GM23338 (cell line): Measurements from ENCODE around the gene GSG1. TPM values are rescaled to one million over a fixed set of nuclear protein-coding genes. Genes with fewer than 3 reads are reported as not detected.

Experiments
- ATAC-seq: fragments of 200-7000 bp; cut with Tn5 transposase; 3 replicates; pipeline ENCODE4 v1.9.1; 2020
- DNase-seq: peaks from one replicate; pipeline ENCODE4 v3.0.0-alpha.2; 2015; ENCODE audit warnings: low spot score
- H2AFZ ChIP-seq: fragments of 200-600 bp; sonication (generic); 2 replicates; pipeline ENCODE4 v1.8.0; 2016; ENCODE audit warnings: antibody characterized with exemption, mild to moderate bottlenecking, moderate library complexity
- H3F3A ChIP-seq: fragments of 200-600 bp; sonication (generic); replicated peaks from 2 replicates; pipeline ENCODE4 v1.8.0; 2017; ENCODE audit warnings: antibody characterized with exemption, mixed run types, low read depth
- H3K27ac ChIP-seq: fragments of 200-600 bp; sonication (generic); 2 replicates; pipeline ENCODE4 v1.6.1; 2016; ENCODE audit warnings: low read depth
- H3K27me3 ChIP-seq: fragments of 200-600 bp; sonication (generic); 2 replicates; pipeline ENCODE4 v1.8.0; 2016; ENCODE audit warnings: mild to moderate bottlenecking, mixed run types, moderate library complexity; ENCODE audit not compliant: insufficient read depth
- H3K36me3 ChIP-seq: fragments of 200-600 bp; sonication (generic); 2 replicates; pipeline ENCODE4 v1.8.0; 2016; ENCODE audit warnings: mild to moderate bottlenecking; ENCODE audit not compliant: insufficient read depth
- H3K4me1 ChIP-seq: fragments of 200-600 bp; sonication (generic); 2 replicates; pipeline ENCODE4 v1.8.0; 2016; ENCODE audit warnings: mild to moderate bottlenecking, moderate library complexity; ENCODE audit not compliant: insufficient read depth
- H3K4me2 ChIP-seq: fragments of 200-600 bp; sonication (generic); 2 replicates; pipeline ENCODE4 v1.7.1; 2017; ENCODE audit warnings: mixed run types
- H3K4me3 ChIP-seq: fragments of 200-600 bp; sonication (generic); 2 replicates; pipeline ENCODE4 v1.6.1; 2016; ENCODE audit warnings: mixed run types
- H3K79me2 ChIP-seq: fragments of 200-600 bp; sonication (generic); replicated peaks from 2 replicates; pipeline ENCODE4 v1.8.0; 2017; ENCODE audit warnings: mild to moderate bottlenecking; ENCODE audit not compliant: insufficient read depth
- H3K9me2 ChIP-seq: fragments of 200-600 bp; sonication (generic); 2 replicates; pipeline ENCODE4 v1.8.0; 2017; ENCODE audit not compliant: insufficient read depth
- H4K20me1 ChIP-seq: fragments of 200-600 bp; sonication (generic); replicated peaks from 2 replicates; pipeline ENCODE4 v1.8.0; 2017; ENCODE audit warnings: mild to moderate bottlenecking; ENCODE audit not compliant: insufficient read depth
- H3K27ac Mint-ChIP-seq: 2 replicates; pipeline ENCODE4 v1.8.0; 2020; ENCODE audit warnings: inconsistent platforms, mild to moderate bottlenecking, moderate library complexity, mixed read lengths
- H3K27me3 Mint-ChIP-seq: 3 replicates; pipeline ENCODE4 v1.8.0; 2022; ENCODE audit warnings: low read depth, mild to moderate bottlenecking, moderate library complexity, mixed read lengths, inconsistent platforms; ENCODE audit not compliant: insufficient read depth, poor library complexity
- H3K36me3 Mint-ChIP-seq: 3 replicates; pipeline ENCODE4 v1.8.0; 2021; ENCODE audit warnings: low read depth, mild to moderate bottlenecking, inconsistent platforms, moderate library complexity, mixed read lengths
- H3K4me1 Mint-ChIP-seq: 3 replicates; pipeline ENCODE4 v1.8.0; 2020; ENCODE audit warnings: mild to moderate bottlenecking, inconsistent platforms, mixed read lengths
- H3K4me3 Mint-ChIP-seq: 3 replicates; pipeline ENCODE4 v1.8.0; 2021; ENCODE audit warnings: moderate library complexity, mild to moderate bottlenecking, inconsistent platforms, mixed read lengths
- H3K9me3 Mint-ChIP-seq: 3 replicates; pipeline ENCODE4 v1.8.0; 2020; ENCODE audit warnings: moderate library complexity, mild to moderate bottlenecking, inconsistent platforms, mixed read lengths
- CREB1 ChIP-seq: fragments of 250-450 bp; sonication (Bioruptor Pico); IDR thresholded peaks from 2 replicates; pipeline ENCODE4 v1.5.0; 2020; ENCODE audit warnings: low read depth, mild to moderate bottlenecking, moderate library complexity
- EZH2phosphoT487 ChIP-seq: fragments of 200-600 bp; sonication (generic); IDR thresholded peaks from one replicate; pipeline ENCODE4 v1.8.1; 2018; ENCODE audit warnings: antibody characterized with exemption; ENCODE audit not compliant: unreplicated experiment
- NANOG ChIP-seq: IDR thresholded peaks from 2 replicates; pipeline ENCODE4 v1.6.1; 2016; ENCODE audit warnings: antibody characterized with exemption, borderline replicate concordance
- ZNF331 ChIP-seq: fragments of 250-450 bp; sonication (Bioruptor Pico); IDR thresholded peaks from 2 replicates; pipeline ENCODE4 v1.5.0; 2020; ENCODE audit warnings: low read depth, mild to moderate bottlenecking, moderate library complexity
- polyA plus RNA-seq: library from polyadenylated mRNA; unstranded; fragments of >200 nt; fragmentation: Nextera tagmentation; extraction: Ambion mirVana; gene quantifications from 2 replicates; pipeline ENCODE4 v1.2.1, GENCODE V29; 2016
- total RNA-seq: library from RNA; depleted of rRNA; stranded (reverse); fragments of >200 nt; shearing (Covaris generic); gene quantifications from 2 replicates; pipeline ENCODE4 v1.2.3, GENCODE V29; 2014
- TF ChIP-seq, protein P1 (sequence below): fragments of 250-450 bp; sonication (Bioruptor Pico); IDR thresholded peaks from 2 replicates; pipeline ENCODE4 v1.5.0; 2020; ENCODE audit warnings: mild to moderate bottlenecking, moderate library complexity
- TF ChIP-seq, protein P2 (sequence below): IDR thresholded peaks from one replicate; pipeline ENCODE4 v1.6.1; 2018; ENCODE audit warnings: antibody characterized with exemption; ENCODE audit not compliant: unreplicated experiment
- TF ChIP-seq, protein P3 (sequence below), 2 experiments: fragments of 200-600 bp in 1 of 2; sonication (generic) in 1 of 2; conservative IDR thresholded peaks; 2 replicates each; pipeline versions ENCODE4 v1.5.1 to v1.6.1; 2016 to 2017; ENCODE audit warnings: antibody characterized with exemption in 2 of 2, low read depth in 2 of 2, mild to moderate bottlenecking in 2 of 2, moderate library complexity in 1 of 2

The GSG1 gene
- total and polyA plus RNA-seq, 2 experiments from 2014 or later = 0.17 to 0.63 TPM

DNA sequence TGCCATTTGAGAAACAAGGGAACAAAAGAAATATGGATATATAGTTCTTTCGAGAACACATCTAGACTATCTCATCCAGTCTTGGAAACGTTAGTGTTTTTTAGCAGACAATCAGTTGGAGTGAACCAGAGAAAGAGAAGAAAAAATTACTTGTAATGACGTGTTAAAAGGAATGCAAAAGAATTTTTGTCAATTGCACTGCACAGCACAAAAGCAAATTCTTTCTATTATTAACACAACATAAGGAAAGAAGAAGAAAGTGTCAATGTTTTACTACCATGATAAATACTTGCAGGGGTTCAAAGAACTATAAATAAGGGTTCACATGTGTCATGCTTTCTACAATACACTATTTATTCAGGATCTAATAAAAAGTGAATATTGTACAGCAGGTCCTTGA, 27.5 kb upstream of the GSG1 start (continued):
- TF ChIP-seq, protein P1, sequence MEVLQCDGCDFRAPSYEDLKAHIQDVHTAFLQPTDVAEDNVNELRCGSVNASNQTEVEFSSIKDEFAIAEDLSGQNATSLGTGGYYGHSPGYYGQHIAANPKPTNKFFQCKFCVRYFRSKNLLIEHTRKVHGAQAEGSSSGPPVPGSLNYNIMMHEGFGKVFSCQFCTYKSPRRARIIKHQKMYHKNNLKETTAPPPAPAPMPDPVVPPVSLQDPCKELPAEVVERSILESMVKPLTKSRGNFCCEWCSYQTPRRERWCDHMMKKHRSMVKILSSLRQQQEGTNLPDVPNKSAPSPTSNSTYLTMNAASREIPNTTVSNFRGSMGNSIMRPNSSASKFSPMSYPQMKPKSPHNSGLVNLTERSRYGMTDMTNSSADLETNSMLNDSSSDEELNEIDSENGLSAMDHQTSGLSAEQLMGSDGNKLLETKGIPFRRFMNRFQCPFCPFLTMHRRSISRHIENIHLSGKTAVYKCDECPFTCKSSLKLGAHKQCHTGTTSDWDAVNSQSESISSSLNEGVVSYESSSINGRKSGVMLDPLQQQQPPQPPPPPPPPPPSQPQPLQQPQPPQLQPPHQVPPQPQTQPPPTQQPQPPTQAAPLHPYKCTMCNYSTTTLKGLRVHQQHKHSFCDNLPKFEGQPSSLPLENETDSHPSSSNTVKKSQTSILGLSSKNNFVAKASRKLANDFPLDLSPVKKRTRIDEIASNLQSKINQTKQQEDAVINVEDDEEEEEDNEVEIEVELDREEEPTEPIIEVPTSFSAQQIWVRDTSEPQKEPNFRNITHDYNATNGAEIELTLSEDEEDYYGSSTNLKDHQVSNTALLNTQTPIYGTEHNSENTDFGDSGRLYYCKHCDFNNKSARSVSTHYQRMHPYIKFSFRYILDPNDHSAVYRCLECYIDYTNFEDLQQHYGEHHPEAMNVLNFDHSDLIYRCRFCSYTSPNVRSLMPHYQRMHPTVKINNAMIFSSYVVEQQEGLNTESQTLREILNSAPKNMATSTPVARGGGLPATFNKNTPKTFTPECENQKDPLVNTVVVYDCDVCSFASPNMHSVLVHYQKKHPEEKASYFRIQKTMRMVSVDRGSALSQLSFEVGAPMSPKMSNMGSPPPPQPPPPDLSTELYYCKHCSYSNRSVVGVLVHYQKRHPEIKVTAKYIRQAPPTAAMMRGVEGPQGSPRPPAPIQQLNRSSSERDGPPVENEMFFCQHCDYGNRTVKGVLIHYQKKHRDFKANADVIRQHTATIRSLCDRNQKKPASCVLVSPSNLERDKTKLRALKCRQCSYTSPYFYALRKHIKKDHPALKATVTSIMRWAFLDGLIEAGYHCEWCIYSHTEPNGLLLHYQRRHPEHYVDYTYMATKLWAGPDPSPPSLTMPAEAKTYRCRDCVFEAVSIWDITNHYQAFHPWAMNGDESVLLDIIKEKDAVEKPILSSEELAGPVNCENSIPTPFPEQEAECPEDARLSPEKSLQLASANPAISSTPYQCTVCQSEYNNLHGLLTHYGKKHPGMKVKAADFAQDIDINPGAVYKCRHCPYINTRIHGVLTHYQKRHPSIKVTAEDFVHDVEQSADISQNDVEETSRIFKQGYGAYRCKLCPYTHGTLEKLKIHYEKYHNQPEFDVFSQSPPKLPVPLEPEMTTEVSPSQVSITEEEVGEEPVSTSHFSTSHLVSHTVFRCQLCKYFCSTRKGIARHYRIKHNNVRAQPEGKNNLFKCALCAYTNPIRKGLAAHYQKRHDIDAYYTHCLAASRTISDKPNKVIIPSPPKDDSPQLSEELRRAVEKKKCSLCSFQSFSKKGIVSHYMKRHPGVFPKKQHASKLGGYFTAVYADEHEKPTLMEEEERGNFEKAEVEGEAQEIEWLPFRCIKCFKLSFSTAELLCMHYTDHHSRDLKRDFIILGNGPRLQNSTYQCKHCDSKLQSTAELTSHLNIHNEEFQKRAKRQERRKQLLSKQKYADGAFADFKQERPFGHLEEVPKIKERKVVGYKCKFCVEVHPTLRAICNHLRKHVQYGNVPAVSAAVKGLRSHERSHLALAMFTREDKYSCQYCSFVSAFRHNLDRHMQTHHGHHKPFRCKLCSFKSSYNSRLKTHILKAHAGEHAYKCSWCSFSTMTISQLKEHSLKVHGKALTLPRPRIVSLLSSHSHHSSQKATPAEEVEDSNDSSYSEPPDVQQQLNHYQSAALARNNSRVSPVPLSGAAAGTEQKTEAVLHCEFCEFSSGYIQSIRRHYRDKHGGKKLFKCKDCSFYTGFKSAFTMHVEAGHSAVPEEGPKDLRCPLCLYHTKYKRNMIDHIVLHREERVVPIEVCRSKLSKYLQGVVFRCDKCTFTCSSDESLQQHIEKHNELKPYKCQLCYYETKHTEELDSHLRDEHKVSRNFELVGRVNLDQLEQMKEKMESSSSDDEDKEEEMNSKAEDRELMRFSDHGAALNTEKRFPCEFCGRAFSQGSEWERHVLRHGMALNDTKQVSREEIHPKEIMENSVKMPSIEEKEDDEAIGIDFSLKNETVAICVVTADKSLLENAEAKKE = no peak
- no peak for TF ChIP-seq EZH2phosphoT487
- no peak for TF ChIP-seq ZNF331 (CRISPR knock-in tag)
- TF ChIP-seq NANOG = no peak

DNA sequence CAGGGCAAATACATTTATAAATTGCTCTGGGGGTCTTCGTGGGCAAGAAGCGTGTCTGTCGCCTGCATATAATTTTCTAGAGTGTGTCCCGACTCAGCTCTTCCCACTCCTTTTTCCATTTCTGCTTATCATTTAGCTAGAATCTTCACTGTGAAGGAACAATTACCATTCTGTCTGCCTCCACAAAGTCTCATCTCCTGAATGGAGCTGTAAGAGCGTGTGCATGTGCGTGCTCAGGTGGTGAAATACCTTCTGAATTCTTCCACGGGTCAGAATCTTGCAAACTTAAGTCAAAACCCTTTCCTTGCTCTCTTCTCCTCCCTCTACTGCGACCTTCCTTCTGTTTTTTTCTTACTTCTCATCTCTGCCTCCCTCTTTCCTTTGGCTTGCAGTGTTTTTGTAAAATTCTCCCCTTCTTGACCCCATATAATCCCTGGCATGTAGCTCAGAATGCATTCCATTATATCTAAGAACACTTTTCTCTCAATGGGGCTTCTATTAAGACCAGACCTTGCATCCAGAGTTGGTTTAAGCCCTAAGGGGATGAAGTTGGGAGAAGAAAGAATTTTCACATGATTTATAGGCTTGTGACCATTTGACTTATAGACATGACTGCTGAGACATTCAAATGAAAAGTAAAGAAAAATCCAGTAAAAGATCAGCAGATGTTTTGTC, 25.0 kb upstream of the GSG1 start:
- H2AFZ ChIP-seq = no peak overlapping the region
- no peak overlapping the region for H3K27ac ChIP-seq
- H4K20me1 ChIP-seq = no peaks in the 10 kb centered on the region
- ATAC-seq (no peak), DNase-seq (no peak)
- no peaks in the 10 kb centered on the region for H3K79me2 ChIP-seq
- no peaks in the 10 kb centered on the region for H3K36me3 Mint-ChIP-seq
- no peak overlapping the region for H3K4me3 ChIP-seq
- H3K4me1 ChIP-seq = no peaks in the 10 kb centered on the region
- H3K4me3 Mint-ChIP-seq = no peak overlapping the region
- no peaks in the 10 kb centered on the region for H3K36me3 ChIP-seq
- no peaks in the 10 kb centered on the region for H3K27me3 Mint-ChIP-seq
- no peak overlapping the region for H3K27ac Mint-ChIP-seq
- no peaks in the 10 kb centered on the region for H3K9me3 Mint-ChIP-seq
- H3K27me3 ChIP-seq = no peaks in the 10 kb centered on the region
- peaks cover 7% of the 10 kb centered on the region for H3K4me1 Mint-ChIP-seq
- peaks cover 9% of the 10 kb centered on the region; the same call in 1 of the 2 replicates for H3K9me2 ChIP-seq
- TF ChIP-seq, protein P2, sequence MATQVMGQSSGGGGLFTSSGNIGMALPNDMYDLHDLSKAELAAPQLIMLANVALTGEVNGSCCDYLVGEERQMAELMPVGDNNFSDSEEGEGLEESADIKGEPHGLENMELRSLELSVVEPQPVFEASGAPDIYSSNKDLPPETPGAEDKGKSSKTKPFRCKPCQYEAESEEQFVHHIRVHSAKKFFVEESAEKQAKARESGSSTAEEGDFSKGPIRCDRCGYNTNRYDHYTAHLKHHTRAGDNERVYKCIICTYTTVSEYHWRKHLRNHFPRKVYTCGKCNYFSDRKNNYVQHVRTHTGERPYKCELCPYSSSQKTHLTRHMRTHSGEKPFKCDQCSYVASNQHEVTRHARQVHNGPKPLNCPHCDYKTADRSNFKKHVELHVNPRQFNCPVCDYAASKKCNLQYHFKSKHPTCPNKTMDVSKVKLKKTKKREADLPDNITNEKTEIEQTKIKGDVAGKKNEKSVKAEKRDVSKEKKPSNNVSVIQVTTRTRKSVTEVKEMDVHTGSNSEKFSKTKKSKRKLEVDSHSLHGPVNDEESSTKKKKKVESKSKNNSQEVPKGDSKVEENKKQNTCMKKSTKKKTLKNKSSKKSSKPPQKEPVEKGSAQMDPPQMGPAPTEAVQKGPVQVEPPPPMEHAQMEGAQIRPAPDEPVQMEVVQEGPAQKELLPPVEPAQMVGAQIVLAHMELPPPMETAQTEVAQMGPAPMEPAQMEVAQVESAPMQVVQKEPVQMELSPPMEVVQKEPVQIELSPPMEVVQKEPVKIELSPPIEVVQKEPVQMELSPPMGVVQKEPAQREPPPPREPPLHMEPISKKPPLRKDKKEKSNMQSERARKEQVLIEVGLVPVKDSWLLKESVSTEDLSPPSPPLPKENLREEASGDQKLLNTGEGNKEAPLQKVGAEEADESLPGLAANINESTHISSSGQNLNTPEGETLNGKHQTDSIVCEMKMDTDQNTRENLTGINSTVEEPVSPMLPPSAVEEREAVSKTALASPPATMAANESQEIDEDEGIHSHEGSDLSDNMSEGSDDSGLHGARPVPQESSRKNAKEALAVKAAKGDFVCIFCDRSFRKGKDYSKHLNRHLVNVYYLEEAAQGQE = no peak
- TF ChIP-seq, protein P3, sequence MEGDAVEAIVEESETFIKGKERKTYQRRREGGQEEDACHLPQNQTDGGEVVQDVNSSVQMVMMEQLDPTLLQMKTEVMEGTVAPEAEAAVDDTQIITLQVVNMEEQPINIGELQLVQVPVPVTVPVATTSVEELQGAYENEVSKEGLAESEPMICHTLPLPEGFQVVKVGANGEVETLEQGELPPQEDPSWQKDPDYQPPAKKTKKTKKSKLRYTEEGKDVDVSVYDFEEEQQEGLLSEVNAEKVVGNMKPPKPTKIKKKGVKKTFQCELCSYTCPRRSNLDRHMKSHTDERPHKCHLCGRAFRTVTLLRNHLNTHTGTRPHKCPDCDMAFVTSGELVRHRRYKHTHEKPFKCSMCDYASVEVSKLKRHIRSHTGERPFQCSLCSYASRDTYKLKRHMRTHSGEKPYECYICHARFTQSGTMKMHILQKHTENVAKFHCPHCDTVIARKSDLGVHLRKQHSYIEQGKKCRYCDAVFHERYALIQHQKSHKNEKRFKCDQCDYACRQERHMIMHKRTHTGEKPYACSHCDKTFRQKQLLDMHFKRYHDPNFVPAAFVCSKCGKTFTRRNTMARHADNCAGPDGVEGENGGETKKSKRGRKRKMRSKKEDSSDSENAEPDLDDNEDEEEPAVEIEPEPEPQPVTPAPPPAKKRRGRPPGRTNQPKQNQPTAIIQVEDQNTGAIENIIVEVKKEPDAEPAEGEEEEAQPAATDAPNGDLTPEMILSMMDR (conservative IDR thresholded peaks at IDR 0.05; ENCODE audit: low read depth in 2 of 2) = no peak
- no peak for TF ChIP-seq CREB1 (CRISPR knock-in tag)
- no peak overlapping the region for H3K4me2 ChIP-seq
- no peaks in the 10 kb centered on the region for H3F3A ChIP-seq
